CD4-positive, alpha-beta T cell treated with Interferon alpha-2 for 1 hour (primary cell): ENCODE measurements around the gene HAGH.

Experiments used
- DNase-seq, 2 donors: peaks; one replicate each; pipeline ENCODE4 v3.0.0-alpha.2; 2020 to 2022

Gene HAGH

GRCh38 chr16:1772908-1773702 is 53.5 kb downstream of the HAGH start, which contains the start of gene MRPS34:
Gene MRPS34, minus strand, starts transcription at chr16:1773134. Its CDS starts 15 bp downstream, at chr16:1773119.
- DNase-seq: peak; percentile 76 to 87

- DNase-seq: peak in 1 of 2 donors; percentile 37
Observed at GRCh38 chr16:1772362-1772907, 54.2 kb downstream of the HAGH start, which contains the start of gene EME2. Gene EME2, plus strand, starts transcription at chr16:1772810. Its CDS starts 418 bp downstream, at chr16:1773228.

- DNase-seq: no peak
Observed at GRCh38 chr16:1771864-1772361, 54.7 kb downstream of the HAGH start.

GRCh38 chr16:1771188-1771863 is 55.3 kb downstream of the HAGH start, which contains the start of gene NME3:
Gene NME3, minus strand, starts transcription at chr16:1771543. Its CDS starts 9 bp downstream, at chr16:1771534.
- DNase-seq: peak; percentile 59 to 77

GRCh38 chr16:1770328-1771187 is 56.1 kb downstream of the HAGH start:
- peak; percentile 31 to 64 for DNase-seq

GRCh38 chr16:1769402-1770300 is 57.0 kb downstream of the HAGH start:
- no peak for DNase-seq

- no peak for DNase-seq
Observed at GRCh38 chr16:1768767-1769401, 57.7 kb downstream of the HAGH start.

- no peak for DNase-seq
Observed at GRCh38 chr16:1768061-1768766, 58.4 kb downstream of the HAGH start.

GRCh38 chr16:1767116-1767994 is 59.3 kb downstream of the HAGH start:
- no peak for DNase-seq

- DNase-seq: no peak
Observed at GRCh38 chr16:1766701-1767100, 59.9 kb downstream of the HAGH start.

- DNase-seq: no peak
Observed at GRCh38 chr16:1766231-1766630, 60.4 kb downstream of the HAGH start.

GRCh38 chr16:1765826-1766225 is 60.8 kb downstream of the HAGH start:
- DNase-seq: no peak

- DNase-seq: no peak
Observed at GRCh38 chr16:1764971-1765370, 61.7 kb downstream of the HAGH start.

- DNase-seq: no peak
Observed at GRCh38 chr16:1763521-1764511, 62.8 kb downstream of the HAGH start.

GRCh38 chr16:1762879-1763520 is 63.6 kb downstream of the HAGH start:
- DNase-seq: no peak

- no peak for DNase-seq
Observed at GRCh38 chr16:1762196-1762878, 64.3 kb downstream of the HAGH start.

GRCh38 chr16:1761751-1762150 is 64.9 kb downstream of the HAGH start:
- DNase-seq: no peak
